Esophagus squamous epithelium (tissue), 4 donors: ENCODE data around the gene PTTG1IP2.

Experiments
- POLR2A ChIP-seq, 4 donors: fragments of 450-650 bp; IDR thresholded peaks; one replicate each; pipeline ENCODE4 v1.6.1; 2017; ENCODE audit warnings: antibody characterized with exemption in 4 of 4, mild to moderate bottlenecking in 4 of 4, moderate library complexity in 3 of 4
- TF ChIP-seq, protein P1 (sequence below), 6 experiments: fragments of 450-650 bp in 4 of 6; fragments of 200-600 bp in 2 of 6; sonication (generic) in 2 of 6; IDR thresholded peaks; one replicate each; pipeline ENCODE4 v1.5.1; 2016 to 2019; ENCODE audit warnings: antibody characterized with exemption in 6 of 6, mild to moderate bottlenecking in 4 of 6, moderate library complexity in 4 of 6

DNA sequence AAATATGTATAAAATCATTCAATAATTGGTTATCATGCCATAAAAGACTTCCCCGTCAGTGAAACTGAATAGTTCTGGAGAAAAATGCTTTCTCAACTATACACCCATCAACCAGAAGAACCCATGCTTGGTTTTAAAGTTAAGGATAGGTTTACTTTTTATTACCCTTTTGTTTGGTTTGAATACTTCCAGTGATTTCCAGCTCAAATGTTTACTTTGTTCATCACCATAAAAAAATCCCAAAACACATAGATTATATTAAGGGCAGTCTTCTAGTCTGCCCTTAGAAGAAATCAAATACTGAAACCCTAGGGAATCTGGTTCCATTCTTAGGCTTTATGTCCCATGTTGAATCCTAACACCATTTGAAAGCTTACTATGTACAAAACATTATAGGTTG, 49.2 kb downstream of the PTTG1IP2 start:
- TF ChIP-seq, protein P1, sequence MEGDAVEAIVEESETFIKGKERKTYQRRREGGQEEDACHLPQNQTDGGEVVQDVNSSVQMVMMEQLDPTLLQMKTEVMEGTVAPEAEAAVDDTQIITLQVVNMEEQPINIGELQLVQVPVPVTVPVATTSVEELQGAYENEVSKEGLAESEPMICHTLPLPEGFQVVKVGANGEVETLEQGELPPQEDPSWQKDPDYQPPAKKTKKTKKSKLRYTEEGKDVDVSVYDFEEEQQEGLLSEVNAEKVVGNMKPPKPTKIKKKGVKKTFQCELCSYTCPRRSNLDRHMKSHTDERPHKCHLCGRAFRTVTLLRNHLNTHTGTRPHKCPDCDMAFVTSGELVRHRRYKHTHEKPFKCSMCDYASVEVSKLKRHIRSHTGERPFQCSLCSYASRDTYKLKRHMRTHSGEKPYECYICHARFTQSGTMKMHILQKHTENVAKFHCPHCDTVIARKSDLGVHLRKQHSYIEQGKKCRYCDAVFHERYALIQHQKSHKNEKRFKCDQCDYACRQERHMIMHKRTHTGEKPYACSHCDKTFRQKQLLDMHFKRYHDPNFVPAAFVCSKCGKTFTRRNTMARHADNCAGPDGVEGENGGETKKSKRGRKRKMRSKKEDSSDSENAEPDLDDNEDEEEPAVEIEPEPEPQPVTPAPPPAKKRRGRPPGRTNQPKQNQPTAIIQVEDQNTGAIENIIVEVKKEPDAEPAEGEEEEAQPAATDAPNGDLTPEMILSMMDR (IDR thresholded peaks at IDR 0.05): no peak
- no peak for TF ChIP-seq POLR2A (IDR thresholded peaks at IDR 0.05)
